Measurements from ENCODE around the gene KDM4E.
"Not testable (repeated sequence)": the region's sequence is repeated elsewhere in the genome, so short reads cannot be mapped to it uniquely, and the experiment has no call there.

KDM4E gene

GRCh38 chr11:95024958-95025357 lies at the start of gene KDM4E:
TSS of gene KDM4E (plus strand) at chr11:95025258. CDS start at chr11:95025558, 300 bp downstream.
- no peak for DNase-seq

- DNase-seq = no peak
Observed at GRCh38 chr11:94975599-94975998, 49.5 kb upstream of the KDM4E start.

GRCh38 chr11:94987378-94987777 lies 37.7 kb upstream of the KDM4E start:
- DNase-seq = no peak

- no peak for DNase-seq
Observed at GRCh38 chr11:94988748-94989147, 36.3 kb upstream of the KDM4E start.

- no peak for DNase-seq
Observed at GRCh38 chr11:94993400-94993943, 31.6 kb upstream of the KDM4E start.

GRCh38 chr11:94997437-94997836 lies 27.6 kb upstream of the KDM4E start:
- DNase-seq = no peak

GRCh38 chr11:94998285-94998684 lies 26.8 kb upstream of the KDM4E start:
- DNase-seq = no peak

- DNase-seq = no peak
Observed at GRCh38 chr11:95003716-95004115, 21.3 kb upstream of the KDM4E start.

- DNase-seq = no peak
Observed at GRCh38 chr11:95005642-95006041, 19.4 kb upstream of the KDM4E start.

GRCh38 chr11:95011376-95011775 lies 13.7 kb upstream of the KDM4E start:
- DNase-seq = no peak

GRCh38 chr11:95014184-95014821 lies 10.8 kb upstream of the KDM4E start:
- DNase-seq = no peak

GRCh38 chr11:95016139-95016538 lies 8.9 kb upstream of the KDM4E start:
- DNase-seq = no peak

- not testable (repeated sequence) for DNase-seq
Observed at GRCh38 chr11:95021468-95021867, 3.6 kb upstream of the KDM4E start.

GRCh38 chr11:95025594-95025993 lies 536 bp downstream of the KDM4E start:
- DNase-seq = not testable (repeated sequence)

GRCh38 chr11:95028357-95028756 lies 3.3 kb downstream of the KDM4E start:
- no peak for DNase-seq

- DNase-seq = no peak
Observed at GRCh38 chr11:95033051-95033450, 8.0 kb downstream of the KDM4E start.

GRCh38 chr11:95035316-95035715 lies 10.3 kb downstream of the KDM4E start:
- no peak for DNase-seq

GRCh38 chr11:95037356-95038035 lies 12.4 kb downstream of the KDM4E start:
- not testable (repeated sequence) for DNase-seq

- no peak for DNase-seq
Observed at GRCh38 chr11:95042239-95042638, 17.2 kb downstream of the KDM4E start.

- DNase-seq = no peak
Observed at GRCh38 chr11:95042906-95043305, 17.8 kb downstream of the KDM4E start.

- DNase-seq = no peak
Observed at GRCh38 chr11:95044010-95044409, 19.0 kb downstream of the KDM4E start.

- no peak for DNase-seq
Observed at GRCh38 chr11:95045812-95046211, 20.8 kb downstream of the KDM4E start.

- DNase-seq = not testable (repeated sequence)
Observed at GRCh38 chr11:95049122-95049521, 24.1 kb downstream of the KDM4E start, which contains the start of gene KDM4F. TSS of gene KDM4F (plus strand) at chr11:95049422.

- DNase-seq = no peak
Observed at GRCh38 chr11:95050595-95051202, 25.6 kb downstream of the KDM4E start.

Data from left hindlimb (tissue), 1 donor.